SK-N-MC (cell line): ENCODE results near the gene ATP5F1D.

Experiments
- DNase-seq: peaks from one replicate; pipeline ENCODE4 v3.0.0-alpha.2; 2011; ENCODE audit warnings: low read depth, low spot score
- H3K27ac ChIP-seq: fragments of 200-600 bp; sonication (generic); 2 replicates; pipeline ENCODE4 v1.5.1; 2016; ENCODE audit warnings: mixed run types
- H3K36me3 ChIP-seq: fragments of 200-600 bp; sonication (generic); 2 replicates; pipeline ENCODE4 v1.6.1; 2017; ENCODE audit warnings: antibody characterized with exemption, low read length, mixed read lengths; ENCODE audit not compliant: insufficient read depth
- H3K4me3 ChIP-seq: fragments of 200-600 bp; sonication (generic); 2 replicates; pipeline ENCODE4 v1.5.1; 2016
- H3K9ac ChIP-seq: fragments of 200-600 bp; sonication (generic); 2 replicates; pipeline ENCODE4 v1.8.0; 2017; ENCODE audit warnings: mixed run types, mixed read lengths; ENCODE audit not compliant: insufficient read length
- H3K9me3 ChIP-seq: fragments of 200-600 bp; sonication (generic); 2 replicates; pipeline ENCODE4 v1.6.1; 2017; ENCODE audit warnings: low read depth, mild to moderate bottlenecking, antibody characterized with exemption, low read length, moderate library complexity, mixed read lengths
- EZH2 ChIP-seq: fragments of 200-600 bp; sonication (generic); IDR thresholded peaks from one replicate; pipeline ENCODE4 v1.6.1; 2017; ENCODE audit warnings: antibody characterized with exemption
- FOXP2 ChIP-seq: optimal IDR thresholded peaks from 2 replicates; pipeline ENCODE3; 2011; ENCODE audit warnings: mild to moderate bottlenecking, moderate library complexity; ENCODE audit not compliant: insufficient read depth; ENCODE audit errors: extremely low read length, control extremely low read depth
- POLR2AphosphoS5 ChIP-seq: IDR thresholded peaks from 2 replicates; pipeline ENCODE4 v1.6.1; 2012; ENCODE audit warnings: mild to moderate bottlenecking, low read depth, low read length, borderline replicate concordance

ATP5F1D gene

DNA sequence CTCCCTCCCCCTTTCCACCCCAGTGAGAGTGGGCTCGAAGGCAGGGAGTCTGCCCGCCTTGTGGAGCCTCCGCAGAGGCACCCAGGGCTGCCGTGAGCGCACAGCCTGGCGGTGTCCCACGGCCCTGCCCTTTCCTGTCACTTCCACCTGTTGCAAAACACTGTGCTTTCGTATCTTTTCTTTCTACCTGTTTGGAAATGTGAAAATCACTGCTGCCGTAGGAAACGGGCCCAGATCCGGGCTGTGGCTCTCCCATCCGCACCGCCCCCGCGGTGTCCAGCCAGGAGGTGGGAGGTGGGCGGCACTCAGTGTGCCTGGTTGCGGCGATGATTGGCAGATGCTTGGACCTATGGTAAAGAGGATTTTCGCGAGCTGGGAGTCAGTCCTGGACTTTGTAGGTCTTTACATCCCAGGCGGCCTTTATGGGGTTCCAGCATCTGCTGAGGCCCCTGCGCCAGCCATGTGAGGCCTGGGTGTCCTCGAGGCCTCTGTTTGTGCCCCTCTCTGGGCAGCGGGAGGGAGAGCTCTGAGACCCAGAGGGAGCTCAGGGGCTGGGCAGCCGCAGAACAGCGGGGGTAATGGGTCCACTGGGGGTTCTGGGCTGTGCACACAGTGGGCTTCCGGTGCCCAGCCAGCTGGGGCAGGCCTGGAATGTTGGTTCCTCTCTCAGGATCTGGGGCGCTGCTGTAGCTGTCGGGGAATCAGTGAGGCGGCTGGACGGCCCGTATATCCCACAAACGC lies 29.9 kb upstream of the ATP5F1D start:
- H3K9me3 ChIP-seq = no peaks in the 10 kb centered on the region
- no peak overlapping the region for H3K9ac ChIP-seq
- H3K36me3 ChIP-seq = peaks cover 9% of the 10 kb centered on the region; the same call in 1 of the 2 replicates
- no peak overlapping the region for H3K27ac ChIP-seq
- H3K4me3 ChIP-seq = no peak overlapping the region
- no peak for DNase-seq
- no peak for TF ChIP-seq POLR2AphosphoS5
- TF ChIP-seq FOXP2 = no peak
- TF ChIP-seq EZH2 = no peak

DNA sequence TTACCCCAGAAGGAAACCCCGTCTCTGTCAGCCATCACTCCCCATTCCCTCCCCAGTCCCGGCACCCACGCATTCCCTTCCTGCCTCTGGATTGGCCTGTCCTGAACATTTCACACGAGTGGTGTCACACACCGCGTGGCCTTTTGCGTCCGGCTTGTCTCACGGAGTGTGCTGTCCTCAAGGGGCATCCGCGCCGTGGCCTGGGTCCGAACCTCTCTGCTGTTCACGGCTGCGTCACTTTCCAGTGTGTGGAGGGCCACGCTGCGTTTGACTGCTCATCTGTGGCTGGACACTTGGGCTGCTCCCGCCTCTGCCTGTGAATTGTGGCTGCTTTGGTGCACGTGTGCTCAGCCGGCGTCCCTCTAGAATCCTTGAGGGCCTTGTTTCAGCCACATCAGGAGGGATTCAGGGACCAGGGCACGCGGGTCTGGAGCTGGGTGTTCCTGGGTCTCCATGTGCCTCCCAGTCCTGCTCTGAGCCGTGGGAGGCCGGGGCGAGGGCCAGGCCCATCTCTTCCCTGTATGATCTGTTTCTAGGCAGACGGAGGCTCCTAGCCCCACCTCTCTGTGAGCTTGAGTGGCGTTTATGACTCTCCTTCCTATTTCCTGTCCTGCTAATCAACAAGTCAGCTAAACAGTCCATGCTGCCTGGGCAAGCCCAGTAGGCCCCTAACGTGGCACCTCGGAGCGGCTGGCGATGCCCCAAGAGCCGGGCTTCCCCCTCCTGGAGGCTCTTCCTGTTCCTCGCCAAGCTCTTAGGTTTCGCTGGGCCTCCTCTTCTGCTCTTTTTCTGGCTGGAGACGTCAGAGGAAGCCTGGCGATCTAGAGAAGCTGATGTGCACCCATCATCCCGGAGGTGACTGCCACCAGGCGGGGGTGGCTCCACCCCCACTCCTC lies 27.9 kb upstream of the ATP5F1D start:
- no peak for DNase-seq
- no peak overlapping the region for H3K4me3 ChIP-seq
- H3K9ac ChIP-seq = peak overlapping the region; percentile 41
- TF ChIP-seq POLR2AphosphoS5 = no peak
- TF ChIP-seq FOXP2 = no peak
- TF ChIP-seq EZH2 = no peak
- H3K36me3 ChIP-seq = peaks cover 9% of the 10 kb centered on the region; the same call in 1 of the 2 replicates
- H3K27ac ChIP-seq = peak overlapping the region; percentile 56
- no peaks in the 10 kb centered on the region for H3K9me3 ChIP-seq

DNA sequence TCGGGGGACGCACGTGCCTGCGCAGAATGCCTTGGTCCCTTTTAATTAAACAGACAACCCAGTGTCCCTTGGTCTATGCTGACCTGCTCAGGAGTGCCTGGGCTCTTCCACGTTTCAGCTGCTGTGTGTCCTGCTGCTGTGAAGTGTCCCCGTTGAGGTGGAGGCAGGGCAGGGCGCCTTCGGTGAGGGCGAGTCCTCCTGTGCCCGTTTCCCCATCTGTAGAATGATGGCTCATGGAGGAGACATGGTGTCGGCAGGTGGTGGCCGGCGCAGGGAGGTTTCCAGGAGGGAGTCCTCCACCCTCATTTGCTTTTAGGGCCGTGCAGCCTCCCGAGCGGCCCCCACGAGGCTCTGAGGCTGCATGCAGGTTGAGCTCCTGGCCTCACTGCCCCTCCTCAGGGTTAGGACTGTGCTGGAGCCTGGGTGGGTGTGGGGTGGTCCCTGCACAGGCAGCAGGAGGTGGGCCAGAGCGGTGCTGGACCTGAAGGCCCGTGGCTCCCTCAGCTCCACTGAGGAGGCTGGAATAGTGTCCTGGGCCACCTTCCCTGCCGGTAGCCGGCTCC lies 27.2 kb upstream of the ATP5F1D start:
- no peak for DNase-seq
- no peak for TF ChIP-seq EZH2
- no peak for TF ChIP-seq POLR2AphosphoS5
- no peak for TF ChIP-seq FOXP2
- Histone ChIP-seq H3K36me3 (peaks cover 9% of the 10 kb centered on the region; the same call in 1 of the 2 replicates), H3K9ac (no peak overlapping the region), H3K9me3 (no peaks in the 10 kb centered on the region), H3K4me3 (no peak overlapping the region), H3K27ac (peak overlapping the region; percentile 56; the same call in 1 of the 2 replicates)

DNA sequence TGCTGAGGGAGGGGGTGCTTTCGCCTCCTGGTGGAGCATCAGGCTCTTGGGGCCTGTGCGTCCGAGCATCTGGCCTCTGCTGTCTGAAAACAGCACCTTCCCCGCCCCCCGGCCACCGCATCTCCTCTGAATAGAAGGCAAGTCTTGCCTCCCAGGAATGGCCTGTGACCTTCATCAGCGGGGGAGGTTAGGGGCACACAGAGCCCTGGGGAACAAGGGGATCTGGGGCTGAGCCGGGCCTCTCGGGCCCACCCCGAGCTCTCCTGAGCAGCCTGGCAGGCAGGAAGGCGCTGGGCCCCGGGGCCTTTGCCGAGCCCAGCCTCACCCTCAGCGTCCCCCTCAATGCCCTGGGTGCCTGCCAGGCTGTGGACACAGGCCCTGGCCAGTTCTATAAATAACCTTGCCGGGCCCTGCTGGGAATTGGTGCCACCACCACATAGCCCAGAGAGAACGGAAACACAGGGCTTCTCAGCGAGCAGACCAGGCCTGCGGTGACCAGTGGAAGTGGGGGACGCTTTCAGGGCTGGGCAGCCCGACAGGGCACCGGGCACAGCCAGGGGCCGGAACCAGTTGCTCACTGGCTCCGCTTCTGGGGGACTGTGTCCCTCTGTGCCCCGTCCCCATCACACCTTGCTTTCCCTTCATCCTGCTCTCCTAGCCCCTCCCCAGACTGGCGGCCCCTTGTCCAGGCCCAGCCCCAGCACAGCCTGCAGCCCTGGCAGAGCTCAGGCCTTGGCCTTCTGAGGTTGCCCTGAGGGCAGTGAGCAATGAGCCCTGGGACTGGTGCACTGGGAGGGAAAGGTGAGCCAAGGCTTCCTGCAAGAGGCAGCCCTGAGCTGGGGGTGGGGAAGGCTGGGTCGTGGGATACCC lies 26.5 kb upstream of the ATP5F1D start:
- Histone ChIP-seq H3K9ac (no peak overlapping the region), H3K27ac (no peak overlapping the region), H3K36me3 (peaks cover 6% of the 10 kb centered on the region; the same call in 1 of the 2 replicates), H3K4me3 (no peak overlapping the region), H3K9me3 (no peaks in the 10 kb centered on the region)
- TF ChIP-seq EZH2 = no peak
- no peak for TF ChIP-seq FOXP2
- TF ChIP-seq POLR2AphosphoS5 = no peak
- no peak for DNase-seq

DNA sequence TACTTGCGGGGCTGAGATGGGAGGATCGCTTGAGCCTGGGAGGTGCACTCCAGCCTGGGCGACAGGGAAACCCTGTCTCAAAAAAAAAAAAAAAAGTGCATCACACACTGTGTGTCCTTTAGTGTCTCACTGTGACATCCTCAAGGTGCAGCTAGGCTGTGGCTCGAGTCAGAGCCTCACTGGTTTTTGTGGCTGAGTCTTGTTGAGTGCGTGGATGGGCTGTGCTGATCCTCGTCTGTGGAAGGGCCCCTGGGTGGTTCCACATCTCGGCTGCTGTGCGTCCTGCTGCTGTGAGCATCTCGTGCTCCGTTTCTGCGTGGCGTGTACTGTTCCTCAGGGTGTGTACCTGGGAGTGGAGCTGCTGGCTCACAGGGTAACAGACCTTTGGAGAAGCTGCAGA lies 24.8 kb upstream of the ATP5F1D start:
- Histone ChIP-seq H3K9ac (no peak overlapping the region), H3K27ac (no peak overlapping the region), H3K4me3 (no peak overlapping the region), H3K36me3 (peaks cover 4% of the 10 kb centered on the region; the same call in 1 of the 2 replicates), H3K9me3 (no peaks in the 10 kb centered on the region)
- no peak for DNase-seq
- TF ChIP-seq FOXP2 (no peak), POLR2AphosphoS5 (no peak), EZH2 (no peak)

- no peak overlapping the region for H3K27ac ChIP-seq
- DNase-seq = no peak
- peaks cover 4% of the 10 kb centered on the region; the same call in 1 of the 2 replicates for H3K36me3 ChIP-seq
- no peaks in the 10 kb centered on the region for H3K9me3 ChIP-seq
- H3K9ac ChIP-seq = no peak overlapping the region
- TF ChIP-seq EZH2 (no peak), POLR2AphosphoS5 (no peak), FOXP2 (no peak)
- H3K4me3 ChIP-seq = no peak overlapping the region
Observed at GRCh38 chr19:1217366-1217765, 24.2 kb upstream of the ATP5F1D start.

GRCh38 chr19:1218751-1219567 lies 22.6 kb upstream of the ATP5F1D start:
- H3K9me3 ChIP-seq = no peaks in the 10 kb centered on the region
- no peak for TF ChIP-seq EZH2
- no peak for TF ChIP-seq FOXP2
- no peak for TF ChIP-seq POLR2AphosphoS5
- no peak overlapping the region for H3K9ac ChIP-seq
- no peak overlapping the region for H3K27ac ChIP-seq
- no peak for DNase-seq
- H3K36me3 ChIP-seq = no peaks in the 10 kb centered on the region; the same call in 1 of the 2 replicates
- H3K4me3 ChIP-seq = no peak overlapping the region
